Measurements from ENCODE around the gene ABCC11.
"Not testable (repeated sequence)": the region's sequence is repeated elsewhere in the genome, so short reads cannot be mapped to it uniquely, and the experiment has no call there.

ABCC11 gene

DNA sequence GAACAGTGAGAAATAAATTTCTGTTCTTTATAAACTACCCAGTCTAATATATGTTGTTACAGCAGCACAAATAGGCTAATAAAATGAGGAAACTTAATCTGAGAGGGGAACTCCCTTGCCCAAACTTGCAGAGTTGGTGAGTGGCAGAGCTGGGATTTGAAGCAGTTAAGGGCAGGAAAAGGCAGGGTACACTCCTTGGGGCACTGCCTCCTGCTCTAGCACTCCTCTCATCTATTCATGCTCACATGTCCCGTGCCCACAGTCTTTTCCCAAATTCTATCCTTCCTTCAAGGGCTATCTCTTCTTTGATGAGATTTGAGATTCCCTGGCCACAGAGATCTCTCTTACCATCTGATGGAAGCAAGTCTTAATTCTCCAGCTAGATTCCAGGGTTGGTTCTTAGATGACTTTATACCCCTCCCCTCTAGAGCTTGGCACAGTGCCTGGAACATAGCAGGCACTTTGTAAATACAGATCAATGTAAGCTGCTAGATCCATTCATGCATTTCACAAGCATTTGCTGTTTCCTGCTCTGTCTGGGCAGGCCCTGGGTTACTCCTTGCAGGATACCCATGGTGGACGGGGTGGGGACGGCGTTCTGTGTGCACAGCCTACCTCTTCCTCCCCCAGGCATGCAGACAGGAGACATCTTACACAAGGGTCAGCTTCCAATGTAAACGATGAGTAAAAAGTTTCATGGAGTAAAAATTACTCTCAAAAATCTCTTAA, 52.3 kb downstream of the ABCC11 start:
- peak; percentile 89 for DNase-seq

DNA sequence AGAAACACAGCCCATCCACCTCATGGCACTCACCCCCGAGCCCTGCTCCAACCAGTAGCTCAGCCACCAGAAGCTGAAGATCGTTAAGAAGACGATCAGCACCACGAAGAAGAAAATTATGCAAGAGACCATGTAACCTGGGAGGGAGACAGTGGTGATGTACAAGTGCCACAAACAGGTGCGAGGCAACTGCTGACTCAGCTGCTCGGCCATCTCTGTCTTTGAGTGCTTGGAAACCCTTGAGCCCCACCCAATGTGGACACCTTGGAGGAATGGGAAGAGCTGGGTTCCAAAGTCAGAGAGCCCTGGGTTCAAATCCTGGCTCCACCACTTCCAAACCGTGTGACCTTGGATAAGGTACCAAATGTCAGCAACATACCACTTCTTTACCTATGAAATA, 53.5 kb downstream of the ABCC11 start:
- no peak for DNase-seq

DNA sequence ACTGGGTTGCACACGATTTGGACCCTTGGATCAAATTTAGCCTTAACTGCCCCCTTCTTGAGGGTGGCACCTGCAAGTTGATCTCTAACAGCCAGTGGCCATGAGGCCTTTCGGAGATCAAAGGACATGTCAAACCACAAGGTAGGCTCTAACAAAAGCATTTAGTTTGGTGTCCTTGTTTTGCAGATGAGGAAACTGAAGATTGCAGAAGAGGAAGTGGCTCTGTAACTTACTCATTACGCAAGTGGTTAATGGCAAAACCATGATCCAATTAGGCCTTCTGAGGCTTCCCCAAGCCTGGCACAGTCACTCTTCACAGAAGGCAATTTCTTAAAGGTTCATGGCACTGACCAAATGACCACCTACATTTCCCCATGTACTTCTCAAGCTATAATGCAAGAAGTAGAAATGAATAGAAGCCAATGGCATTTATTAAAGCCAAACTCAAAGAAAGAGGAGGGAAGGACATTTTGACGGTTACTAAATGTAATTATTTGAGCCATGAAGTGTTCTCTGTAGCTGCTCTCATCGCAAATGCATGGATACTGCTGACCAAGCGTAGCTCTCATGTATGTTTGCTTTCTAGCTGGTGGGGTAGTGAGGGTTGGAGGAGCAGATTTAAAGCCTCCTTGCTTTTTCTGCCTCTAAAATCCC, 58.8 kb downstream of the ABCC11 start:
- no peak for DNase-seq

DNA sequence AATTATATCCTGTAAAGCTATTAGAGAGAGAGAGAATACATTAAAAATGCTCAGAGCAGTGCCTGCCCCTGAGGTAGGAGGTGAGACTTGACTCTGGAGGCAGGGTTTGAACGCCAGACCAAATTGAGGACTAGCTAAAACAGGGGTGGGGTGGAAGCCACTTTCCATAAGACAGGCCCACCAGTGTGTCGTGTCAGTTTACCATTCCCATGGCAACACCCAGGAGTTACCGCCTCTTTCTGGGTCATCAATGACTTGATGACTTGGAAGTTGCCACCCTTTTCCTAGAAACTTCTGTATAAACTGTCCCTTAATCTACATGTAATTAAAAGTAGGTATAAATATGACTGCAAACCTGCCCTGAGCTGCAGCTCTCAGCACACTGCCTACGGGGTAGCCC, 59.6 kb downstream of the ABCC11 start:
- no peak for DNase-seq

DNA sequence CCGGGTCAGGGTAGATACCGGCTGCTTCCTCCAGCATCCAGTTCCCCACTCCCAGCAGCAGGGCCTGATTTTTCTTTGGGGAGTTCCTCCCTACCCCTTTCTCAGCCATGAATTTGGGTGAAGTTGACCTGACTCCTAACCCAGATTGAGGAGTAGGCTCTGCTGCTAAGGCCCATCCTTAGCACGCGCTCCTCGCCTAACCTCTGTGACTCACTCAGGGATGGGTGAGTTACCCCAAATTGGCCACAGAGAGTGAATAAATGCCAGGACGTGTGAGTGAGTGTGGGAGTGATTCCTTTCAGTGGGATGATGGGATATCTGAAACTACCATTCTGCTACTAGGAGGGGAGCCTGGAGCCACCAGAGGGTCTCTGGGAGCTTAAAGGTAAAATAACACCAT, 62.7 kb downstream of the ABCC11 start:
- no peak for DNase-seq

DNA sequence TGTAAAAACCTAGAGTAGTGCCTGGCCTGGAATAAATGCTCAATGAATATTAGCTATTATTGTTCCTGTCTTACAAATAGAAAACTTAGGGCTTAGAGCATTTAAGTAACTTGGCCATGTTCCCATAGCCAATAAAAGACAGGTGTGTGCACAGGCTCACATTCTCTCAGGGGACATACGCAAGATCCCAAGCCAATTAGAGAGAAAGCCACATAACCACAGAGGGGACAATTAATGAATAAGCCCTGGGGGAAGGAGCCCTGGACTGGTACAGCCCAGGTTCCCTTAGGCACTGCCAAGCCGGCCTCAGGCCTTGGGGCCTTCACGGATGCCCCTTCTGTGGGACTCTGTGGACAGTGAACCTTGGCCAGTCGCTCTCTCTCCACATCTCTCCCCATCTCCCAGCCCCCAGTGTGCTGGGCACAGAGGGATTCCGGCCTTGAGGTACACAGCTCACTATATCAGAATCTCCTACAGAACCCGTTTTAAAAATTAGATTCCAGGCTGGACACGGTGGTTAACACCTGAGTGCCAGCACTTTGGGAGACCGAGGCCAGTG, 64.3 kb downstream of the ABCC11 start:
- DNase-seq = peak; percentile 85

DNA sequence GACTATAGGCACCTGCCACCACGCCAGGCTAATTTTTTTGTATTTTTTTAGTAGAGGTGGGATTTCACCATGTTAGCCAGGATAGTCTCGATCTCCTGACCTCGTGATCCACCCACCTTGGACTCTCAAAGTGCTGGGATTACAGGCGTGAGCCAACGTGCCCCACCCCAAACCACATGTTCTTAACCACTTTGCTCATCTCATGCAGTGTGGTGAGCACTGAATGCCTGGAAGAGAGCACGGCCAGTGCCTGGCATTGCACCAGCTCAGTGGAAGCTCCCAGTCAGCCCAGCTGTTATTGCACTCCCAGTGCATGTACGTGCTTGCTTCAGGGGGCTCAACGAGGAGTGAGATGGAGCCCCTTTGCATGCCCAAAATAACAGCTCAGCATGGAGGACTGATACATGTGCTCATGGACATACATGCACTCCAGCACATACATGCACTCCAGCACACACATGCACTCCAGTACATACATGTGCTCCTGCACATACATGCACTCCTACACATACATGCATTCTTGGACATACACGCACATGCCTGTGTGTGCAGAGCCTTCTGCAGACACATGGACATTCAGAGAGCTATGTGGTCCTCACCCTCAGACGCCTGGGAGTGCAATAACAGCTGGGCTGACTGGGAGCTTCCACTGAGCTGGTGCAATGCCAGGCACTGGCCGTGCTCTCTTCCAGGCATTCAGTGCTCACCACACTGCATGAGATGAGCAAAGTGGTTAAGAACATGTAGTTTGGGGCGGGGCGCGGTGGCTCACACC, 65.4 kb downstream of the ABCC11 start:
- peak; percentile 44 for DNase-seq

DNA sequence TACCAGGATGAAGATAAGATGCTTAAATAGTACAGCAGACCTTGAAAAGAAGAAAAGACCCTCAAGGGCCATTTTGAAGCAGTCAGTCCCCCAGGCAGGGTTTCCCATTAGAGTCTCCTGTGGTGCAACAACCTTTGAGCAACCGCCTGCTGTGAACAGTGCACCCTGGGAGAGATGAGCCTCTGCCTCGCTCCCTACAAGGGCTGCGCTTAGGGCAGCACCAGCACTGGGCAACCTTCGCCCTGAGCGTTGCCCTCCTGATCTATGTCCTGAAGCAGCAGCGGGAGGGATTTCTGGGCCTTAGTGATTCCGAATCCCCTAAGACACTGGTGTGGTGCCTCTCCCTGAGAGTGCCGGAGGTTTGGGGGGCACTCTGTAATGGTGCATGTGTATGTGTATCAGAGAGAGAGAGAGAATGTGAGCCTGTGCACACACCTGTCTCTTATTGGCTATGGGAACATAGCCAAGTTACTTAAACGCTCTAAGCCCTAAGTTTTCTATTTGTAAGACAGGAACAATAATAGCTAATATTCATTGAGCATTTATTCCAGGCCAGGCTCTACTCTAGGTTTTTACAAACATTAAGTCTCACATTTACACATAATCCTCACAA, 66.4 kb downstream of the ABCC11 start:
- peak; percentile 13 for DNase-seq

DNA sequence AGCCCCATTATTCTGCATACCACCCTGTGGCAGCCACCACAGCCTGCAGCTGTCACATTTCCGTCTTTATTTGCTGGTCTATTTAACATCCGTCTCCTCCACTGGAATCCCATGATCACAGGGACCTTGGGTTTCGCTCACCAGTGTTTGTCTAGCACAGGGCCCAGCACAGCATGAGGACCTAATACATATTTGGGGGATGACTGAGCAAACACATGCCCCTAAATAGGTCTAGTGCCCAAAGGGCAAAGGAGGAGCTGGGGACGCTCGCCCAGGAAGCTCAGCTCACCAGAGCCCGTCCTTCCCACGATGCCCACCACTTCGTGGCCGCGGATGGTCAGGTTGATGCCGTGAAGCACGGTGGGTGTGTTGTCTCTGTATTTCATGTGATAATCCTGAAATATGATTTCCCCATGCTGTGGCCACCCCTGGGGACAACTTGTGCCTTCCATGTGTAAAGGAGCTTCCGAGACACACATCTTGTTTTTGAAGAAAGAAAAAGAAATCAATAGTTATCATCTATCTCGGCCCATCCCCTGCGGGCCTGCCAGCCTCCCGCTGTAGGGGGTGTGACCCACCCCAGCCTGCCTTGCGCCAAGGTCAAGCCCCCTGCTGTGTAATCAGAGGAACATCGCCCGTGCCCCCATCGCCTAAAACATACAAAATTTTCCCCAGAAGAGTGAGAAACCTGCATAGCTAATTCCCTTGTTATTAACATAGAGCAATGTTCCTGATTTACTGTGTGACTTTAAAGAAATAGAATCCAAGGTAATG, 70.5 kb downstream of the ABCC11 start:
- DNase-seq = no peak

DNA sequence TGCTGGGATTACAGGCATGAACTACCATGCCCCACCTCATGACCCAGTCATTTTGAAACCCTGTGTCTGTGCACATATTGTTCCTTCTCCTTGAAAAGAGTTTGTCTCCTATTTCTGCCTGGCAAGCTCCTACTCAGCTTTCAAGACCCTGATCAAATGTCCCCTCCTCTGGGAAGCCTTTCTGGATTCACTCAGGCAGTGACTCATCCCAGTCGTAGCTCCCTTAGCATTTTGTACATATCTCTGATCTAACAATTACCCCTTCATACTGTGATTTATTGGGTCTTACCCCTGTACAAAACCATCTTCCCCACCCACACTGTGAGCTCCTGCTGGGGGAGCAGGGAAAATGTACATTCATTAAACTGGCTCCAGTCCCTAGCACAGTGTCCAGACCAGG, 73.5 kb downstream of the ABCC11 start:
- no peak for DNase-seq

DNA sequence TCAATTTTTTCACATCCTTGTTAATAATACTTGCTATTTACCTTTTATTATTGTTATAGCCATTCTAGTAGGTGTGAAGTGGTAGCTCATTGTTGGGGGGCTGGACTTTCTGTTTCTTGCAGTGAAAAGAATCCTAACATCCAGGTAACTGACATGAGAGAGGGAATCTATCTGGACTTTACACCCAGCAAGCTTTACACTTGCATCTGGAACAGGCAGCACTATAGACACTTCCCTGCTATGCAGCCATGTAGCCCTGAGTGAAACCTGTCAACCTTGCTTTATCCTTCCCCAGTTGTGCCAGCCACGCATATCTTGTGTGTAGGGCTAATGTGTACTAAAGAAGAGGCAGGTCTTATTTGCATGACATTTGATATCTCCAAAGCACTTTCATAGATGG, 74.7 kb downstream of the ABCC11 start:
- no peak for DNase-seq

DNA sequence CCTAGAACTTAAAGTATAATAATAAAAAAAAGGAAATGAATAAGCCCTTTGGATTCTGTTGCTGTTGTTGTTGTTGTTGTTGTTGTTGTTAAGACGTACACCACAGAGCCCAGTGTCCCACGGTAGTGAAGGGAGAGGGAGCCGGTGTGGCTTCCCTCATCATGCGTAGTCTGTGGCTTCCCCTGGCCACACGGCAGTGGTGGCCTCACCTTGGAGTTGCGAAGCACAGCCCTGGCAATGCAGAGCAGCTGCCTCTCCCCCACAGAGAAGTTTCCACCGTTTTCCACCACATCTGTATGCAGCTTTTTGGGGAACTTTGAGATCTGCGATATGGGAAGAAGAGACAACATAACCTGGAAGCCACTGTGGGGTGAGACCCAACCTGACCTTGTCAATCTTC, 77.4 kb downstream of the ABCC11 start:
- DNase-seq = no peak

DNA sequence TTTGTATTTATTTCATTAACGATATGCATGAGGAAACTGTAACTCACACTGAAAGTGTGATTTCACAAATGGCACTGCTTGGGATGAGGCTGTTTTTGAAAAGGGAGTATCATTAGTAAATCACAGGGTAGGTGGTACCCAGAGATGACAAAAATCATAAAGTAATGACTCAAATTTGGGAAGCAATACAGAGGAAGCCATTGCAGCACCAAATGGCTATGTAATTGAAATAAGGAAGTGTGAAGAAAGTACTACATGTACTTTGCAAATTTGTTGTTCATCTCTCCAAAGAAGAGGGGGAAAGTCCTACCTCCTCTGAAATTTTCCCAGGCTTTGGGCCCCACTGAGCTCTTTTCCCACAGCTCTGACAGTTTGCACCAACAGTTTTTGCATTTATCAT, 79.3 kb downstream of the ABCC11 start:
- no peak for DNase-seq

DNA sequence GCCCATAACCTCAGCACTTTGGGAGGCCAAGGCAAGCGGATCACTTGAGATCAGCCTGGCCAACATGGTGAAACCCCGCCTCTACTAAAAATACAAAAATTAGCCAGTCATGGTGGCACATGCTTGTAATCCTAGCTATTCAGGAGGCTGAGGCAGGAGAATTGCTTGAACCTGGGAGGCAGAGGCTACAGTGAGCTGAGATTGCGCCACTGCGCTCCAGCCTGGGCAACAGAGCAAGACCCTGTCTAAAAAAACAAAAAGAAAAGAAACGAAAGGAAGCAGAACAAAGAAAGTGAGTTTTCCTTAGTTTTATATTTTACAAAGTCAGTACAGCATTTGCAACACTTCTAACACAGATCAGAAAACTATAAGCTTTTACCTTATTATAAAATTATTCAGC, 80.7 kb downstream of the ABCC11 start:
- DNase-seq = not testable (repeated sequence)

DNA sequence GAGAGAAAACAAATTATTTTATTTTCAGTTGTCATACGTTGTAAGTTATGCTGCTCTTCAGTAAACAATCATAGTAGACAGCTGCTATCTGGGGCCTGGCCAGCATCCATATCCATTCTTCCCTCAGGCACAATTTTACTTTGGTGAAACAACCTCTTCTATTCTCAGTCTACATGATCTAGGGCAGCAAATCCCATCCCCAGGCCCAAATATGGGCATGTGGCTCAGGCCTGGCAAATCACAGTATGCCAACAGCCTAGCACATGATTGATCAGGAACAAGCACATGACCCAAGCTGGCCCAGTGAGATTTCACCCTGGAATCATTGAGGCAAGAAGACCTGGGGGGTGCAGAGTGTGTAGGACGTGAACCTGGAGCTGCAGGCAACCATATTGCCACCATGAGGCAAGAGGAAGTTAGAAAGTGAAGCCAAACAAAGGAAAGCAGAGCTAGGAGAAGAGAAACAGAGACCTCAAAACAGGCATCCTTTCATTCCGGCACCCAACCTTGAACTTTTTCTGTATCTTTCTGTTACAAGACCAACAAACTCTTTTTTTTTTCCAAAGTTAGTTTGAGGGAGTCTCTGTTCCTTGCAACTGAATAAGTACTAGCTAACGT, 81.3 kb downstream of the ABCC11 start:
- no peak for DNase-seq

DNA sequence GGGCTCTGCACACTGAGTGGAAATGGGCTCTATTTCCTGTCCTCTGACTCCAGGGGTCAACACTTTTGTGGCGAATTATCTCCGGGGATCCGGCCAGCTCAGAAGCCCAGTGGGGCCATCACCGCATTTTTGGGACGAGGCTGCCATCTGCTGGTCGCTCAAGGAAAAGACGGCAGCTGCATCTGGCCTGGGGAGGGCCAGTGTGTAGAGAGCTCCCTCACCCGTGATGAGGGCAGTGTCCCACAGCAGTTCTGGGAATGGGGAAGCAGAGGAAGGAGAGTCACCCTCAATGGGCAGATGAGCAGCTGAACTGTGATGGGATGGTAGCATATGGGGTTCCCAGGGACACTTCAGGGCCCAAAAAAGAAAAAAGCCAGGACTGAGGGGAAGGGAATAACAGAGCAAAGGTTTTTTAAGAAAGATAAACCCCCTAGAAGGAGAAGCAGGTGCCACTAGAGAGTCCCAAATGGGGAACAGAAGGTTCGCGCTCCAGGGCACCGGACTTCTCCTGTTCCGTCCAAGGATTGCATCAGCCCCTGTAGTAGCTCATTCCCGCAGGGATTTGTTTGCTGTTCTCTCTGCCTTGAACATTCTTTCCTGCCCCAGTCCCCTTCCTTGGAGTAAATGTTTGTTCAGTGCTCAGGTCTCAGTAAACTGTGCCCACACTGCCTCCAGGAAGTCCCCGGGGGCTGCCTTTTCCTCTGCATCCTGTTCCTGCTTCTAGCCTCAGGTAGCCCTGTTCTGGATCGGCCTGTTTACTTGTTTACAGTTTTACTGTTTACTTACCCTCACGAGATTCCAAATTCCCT, 82.2 kb downstream of the ABCC11 start:
- peak; percentile 27 for DNase-seq

DNA sequence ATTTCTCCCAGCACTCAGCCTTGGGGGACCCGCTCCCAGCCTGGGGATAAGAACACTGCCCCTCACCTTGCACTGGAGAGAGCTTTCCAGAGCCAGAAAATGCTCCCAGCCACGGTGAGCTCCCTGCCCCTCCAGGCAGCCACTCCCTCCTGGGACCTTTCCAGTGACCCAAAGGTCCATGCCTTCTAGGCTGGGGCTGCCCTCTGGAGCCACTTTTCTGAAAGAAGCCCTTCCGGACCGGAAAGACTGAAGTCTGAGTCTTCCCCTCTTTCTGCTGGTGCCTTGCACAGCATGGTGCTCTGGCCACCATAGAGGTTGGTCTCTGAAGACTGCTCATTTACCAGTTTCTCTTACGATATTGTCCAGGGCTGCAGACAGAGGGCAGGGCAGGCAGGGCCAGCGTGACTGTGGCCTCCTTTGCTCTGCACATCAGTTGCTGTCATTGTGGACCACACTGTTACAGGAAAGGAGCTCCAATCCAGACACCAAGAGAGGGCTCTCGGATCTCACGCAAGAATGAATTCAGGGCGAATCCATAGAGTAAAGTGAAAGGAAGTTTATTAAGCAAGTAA, 84.4 kb downstream of the ABCC11 start:
- DNase-seq = no peak

DNA sequence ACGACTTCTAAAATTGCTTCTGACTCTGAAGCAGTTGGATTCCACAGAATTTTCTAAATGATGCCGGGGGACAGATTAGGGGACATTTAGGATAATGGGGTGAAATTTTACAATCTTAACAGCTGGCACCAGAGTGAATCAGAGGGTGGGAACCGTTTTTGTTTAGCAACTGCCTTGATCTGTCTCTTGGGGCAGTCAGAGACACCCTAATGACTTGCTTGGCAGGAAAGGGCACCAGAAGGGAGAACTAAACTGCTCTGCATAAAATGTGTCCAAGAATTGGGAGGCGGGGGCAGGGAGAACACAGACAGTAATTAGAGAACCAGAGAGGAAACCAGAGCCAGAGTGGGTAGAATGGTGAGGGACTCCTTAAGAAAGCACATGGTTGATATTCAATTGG, 85.4 kb downstream of the ABCC11 start:
- peak; percentile 52 for DNase-seq

DNA sequence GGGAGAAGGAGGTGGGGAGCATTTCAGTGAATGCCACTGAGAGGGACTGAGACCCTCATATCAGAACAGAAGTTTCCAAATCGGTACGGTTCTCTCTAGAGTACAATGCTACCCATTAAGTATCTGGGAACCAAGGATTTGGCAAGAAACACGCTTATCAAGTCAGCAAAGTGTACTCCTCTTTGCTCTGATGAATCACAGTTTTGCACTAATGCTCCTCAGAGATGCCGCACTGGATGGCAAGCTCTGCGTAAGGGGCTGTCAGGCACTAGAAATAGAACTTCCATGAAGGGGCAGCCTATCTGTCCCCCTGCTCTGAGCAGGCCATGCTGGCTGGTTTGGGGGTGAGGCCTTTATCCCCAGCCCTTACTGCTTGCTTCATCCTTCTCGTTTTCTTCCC, 86.8 kb downstream of the ABCC11 start:
- no peak for DNase-seq

DNA sequence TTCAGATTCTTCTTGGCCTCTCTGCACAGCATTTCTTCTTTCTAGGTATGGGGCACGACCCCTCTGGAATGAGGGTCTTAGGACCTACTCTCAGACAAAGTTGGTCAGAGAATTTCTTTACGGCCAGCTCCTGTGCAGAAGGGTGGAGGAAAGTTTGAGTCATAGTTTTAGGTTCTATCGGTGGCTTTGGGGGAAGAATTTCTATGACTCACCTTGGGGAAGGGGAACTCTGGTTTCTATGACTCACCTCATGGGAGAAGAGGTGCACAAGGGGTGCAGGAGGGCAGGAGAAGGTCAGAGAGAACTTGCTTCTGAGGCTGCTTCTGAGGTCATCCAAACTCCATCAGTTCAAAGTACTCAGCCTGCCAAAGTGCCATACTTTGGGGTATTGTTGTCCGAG, 89.0 kb downstream of the ABCC11 start:
- DNase-seq = no peak

DNA sequence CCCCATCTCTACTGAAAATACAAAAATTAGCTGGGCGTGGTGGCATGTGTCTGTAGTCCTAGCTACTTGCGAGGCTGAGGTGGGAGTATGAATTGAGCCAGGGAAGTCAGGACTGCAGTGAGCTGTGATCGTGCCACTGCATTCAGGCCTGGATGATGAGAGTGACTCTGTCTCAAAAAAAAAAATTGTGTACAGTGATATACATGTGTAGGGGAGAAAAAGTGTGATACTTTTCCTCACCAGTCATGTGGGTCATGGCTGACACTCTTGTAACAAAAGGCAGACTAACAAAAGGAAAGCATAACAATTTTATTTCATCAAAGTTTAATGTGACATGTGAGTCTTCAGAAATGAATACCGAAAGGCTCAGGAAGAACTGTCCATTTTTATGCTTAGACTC, 89.5 kb downstream of the ABCC11 start:
- DNase-seq = no peak
